ENCODE data around the gene SNAI3.

DNA sequence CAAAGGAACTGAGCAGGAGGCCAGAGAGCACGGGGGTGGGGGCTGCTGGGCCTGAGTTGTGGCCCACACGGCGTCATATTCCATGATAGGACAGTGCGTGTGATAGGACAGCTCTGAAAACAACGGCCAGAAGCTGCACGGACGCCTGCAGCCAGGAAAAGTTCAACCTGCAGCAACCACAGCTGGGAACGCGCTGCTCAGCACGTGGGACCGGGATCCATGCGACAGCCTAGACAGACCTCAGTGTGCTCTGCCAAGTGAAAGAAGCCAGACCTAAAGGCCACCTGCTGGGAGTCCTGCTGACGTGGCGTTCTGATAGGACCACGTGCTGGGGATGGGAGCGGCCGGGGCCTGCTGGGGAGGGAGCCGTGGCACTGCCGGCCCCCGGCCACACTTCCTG, 41.6 kb upstream of the SNAI3 start:
- TF ChIP-seq, protein P1, sequence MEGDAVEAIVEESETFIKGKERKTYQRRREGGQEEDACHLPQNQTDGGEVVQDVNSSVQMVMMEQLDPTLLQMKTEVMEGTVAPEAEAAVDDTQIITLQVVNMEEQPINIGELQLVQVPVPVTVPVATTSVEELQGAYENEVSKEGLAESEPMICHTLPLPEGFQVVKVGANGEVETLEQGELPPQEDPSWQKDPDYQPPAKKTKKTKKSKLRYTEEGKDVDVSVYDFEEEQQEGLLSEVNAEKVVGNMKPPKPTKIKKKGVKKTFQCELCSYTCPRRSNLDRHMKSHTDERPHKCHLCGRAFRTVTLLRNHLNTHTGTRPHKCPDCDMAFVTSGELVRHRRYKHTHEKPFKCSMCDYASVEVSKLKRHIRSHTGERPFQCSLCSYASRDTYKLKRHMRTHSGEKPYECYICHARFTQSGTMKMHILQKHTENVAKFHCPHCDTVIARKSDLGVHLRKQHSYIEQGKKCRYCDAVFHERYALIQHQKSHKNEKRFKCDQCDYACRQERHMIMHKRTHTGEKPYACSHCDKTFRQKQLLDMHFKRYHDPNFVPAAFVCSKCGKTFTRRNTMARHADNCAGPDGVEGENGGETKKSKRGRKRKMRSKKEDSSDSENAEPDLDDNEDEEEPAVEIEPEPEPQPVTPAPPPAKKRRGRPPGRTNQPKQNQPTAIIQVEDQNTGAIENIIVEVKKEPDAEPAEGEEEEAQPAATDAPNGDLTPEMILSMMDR (tag by site-specific recombination; IDR thresholded peaks at IDR 0.05), result no peak
- TF ChIP-seq SETDB1 (IDR thresholded peaks at IDR 0.05; ENCODE audit: insufficient read length, low read length), result no peak
- TF ChIP-seq, protein P2, sequence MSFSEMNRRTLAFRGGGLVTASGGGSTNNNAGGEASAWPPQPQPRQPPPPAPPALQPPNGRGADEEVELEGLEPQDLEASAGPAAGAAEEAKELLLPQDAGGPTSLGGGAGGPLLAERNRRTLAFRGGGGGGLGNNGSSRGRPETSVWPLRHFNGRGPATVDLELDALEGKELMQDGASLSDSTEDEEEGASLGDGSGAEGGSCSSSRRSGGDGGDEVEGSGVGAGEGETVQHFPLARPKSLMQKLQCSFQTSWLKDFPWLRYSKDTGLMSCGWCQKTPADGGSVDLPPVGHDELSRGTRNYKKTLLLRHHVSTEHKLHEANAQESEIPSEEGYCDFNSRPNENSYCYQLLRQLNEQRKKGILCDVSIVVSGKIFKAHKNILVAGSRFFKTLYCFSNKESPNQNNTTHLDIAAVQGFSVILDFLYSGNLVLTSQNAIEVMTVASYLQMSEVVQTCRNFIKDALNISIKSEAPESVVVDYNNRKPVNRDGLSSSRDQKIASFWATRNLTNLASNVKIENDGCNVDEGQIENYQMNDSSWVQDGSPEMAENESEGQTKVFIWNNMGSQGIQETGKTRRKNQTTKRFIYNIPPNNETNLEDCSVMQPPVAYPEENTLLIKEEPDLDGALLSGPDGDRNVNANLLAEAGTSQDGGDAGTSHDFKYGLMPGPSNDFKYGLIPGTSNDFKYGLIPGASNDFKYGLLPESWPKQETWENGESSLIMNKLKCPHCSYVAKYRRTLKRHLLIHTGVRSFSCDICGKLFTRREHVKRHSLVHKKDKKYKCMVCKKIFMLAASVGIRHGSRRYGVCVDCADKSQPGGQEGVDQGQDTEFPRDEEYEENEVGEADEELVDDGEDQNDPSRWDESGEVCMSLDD (tag by site-specific recombination; IDR thresholded peaks at IDR 0.05), result no peak
